Anterior cingulate cortex (tissue), 58 donors: ENCODE results near the gene CSNK1E.
A peak's percentile ranks its signal among the peaks of the same experiment; 100 is the strongest.
"Not testable (repeated sequence)": the region's sequence is repeated elsewhere in the genome, so short reads cannot be mapped to it uniquely, and the experiment has no call there.

Source experiments
- DNase-seq, 58 donors: peaks; one replicate each; lab custom pipeline; 2025; lab: John Stamatoyannopoulos, UW

CSNK1E gene

DNA sequence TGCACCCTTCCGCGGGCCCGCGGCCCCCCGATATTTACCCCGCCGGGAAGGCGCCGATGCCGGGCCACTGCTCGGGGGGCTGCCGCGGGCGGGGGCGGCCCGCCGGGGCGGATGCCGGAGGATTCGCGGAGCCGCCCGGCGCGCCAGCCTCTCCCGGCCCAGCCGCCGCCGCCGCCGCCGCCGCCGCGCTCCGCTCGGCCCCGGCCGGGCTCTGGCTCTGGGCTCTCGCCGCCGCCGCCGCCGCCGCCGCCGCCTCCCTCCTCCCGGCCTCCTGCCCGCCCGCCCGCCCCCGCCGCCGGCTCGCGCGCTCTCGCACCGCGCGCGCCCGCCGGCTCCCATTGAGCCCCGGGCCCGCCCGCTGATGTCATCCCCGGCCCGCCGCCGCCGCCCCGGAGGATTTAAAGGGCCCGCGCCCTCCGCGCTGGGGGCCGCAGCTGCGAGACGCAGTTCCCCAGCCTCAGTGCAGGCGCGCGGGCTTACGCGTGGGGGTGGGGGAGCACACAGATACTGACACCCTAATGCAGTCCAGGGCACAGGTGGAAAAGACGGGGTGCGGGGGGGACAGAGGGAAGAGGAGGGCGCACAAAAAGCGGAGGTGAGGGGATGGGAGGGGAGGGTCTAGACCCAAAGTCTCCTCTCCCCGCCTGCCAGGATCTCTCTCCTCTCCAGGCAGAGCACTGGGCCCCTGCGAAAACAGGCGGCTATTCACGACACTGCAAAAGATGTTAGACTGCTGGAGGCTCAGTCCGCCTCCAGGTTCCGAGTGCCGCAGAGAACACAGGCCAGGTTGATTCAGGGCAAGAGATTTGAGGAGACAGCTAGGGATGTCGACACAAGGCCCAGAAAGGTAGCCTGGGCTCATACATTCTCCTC, at the start of gene CSNK1E:
CSNK1E (minus strand) TSS at position 312 of the 873 bp plus-strand sequence. CDS start 3,276 bp downstream, outside the sequence.
- DNase-seq, result peak in 54 of 58 donors; percentile 26 to 84 (median 71)

DNA sequence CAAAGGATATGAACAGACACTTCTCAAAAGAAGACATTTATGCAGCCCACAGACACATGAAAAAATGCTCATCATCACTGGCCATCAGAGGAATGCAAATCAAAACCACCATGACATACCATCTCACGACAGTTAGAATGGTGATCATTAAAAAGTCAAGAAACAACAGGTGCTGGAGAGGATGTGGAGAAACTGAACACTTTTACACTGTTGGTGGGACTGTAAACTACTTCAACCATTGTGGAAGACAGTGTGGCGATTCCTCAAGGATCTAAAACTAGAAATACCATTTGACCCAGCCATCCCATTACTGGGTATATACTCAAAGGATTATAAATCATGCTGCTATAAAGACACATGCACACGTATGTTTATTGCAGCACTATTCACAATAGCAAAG, 48.6 kb upstream of the CSNK1E start:
- not testable (repeated sequence) for DNase-seq

DNA sequence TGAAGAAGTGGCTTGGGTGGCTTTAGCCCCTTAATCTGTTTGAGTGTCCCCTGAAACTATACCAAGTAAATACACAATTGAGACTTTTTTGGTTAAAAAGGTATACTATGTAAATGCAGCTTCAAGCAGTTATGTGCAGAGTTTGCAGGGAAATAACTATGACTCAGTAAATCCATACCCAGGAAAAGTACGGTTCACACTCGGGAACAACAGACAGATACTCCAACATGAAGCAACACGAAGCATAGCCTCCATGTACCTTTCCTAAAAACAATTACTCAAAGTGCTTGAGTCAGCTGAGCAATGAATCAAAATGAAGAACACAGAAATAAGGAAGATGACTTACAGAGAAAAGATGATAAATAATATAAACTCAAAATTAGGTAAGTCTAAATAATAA, 47.9 kb upstream of the CSNK1E start:
- not testable (repeated sequence) for DNase-seq

DNA sequence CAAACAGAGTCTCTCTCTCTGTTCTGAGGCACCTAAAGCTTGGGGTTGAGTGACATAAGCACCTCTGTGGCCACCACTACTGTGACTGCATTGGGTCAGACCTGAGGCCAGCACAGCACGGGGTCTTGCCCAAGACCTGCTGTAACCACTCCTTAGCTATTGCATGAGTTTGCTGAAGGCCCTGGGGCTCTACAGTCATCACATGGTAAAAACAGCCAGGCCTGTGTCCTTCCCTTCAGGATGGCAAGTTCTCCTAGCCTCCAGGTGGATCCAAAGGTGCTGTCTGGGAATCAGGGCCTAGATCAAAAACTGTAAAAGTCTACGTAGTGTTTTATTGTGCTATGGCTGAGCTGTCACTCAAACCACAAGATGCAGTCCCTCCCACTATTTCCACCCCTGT, 43.3 kb upstream of the CSNK1E start:
- DNase-seq, result not testable (repeated sequence)

GRCh38 chr22:38359817-38360216, 42.6 kb upstream of the CSNK1E start:
- not testable (repeated sequence) for DNase-seq

DNA sequence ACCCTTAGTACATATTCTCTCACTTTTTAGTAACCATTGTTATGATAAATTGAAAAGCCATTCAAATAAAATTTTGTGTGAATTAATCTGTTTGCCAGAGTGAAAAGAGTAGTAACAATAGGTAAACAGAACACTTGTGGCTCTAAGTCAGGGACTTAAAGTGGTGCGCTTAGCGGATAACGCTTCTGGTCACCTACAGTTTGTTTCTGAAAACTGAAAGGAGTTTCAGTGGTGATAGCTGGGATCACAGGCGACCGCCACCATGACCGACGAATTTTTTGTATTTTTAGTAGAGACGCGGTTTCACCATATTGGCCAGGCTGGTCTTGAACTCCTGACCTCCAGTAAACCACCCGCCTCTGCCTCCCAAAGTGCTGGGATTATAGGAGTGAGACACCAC, 40.7 kb upstream of the CSNK1E start:
- not testable (repeated sequence) for DNase-seq

- DNase-seq, result no peak
Observed at GRCh38 chr22:38355275-38355674, 38.0 kb upstream of the CSNK1E start.

GRCh38 chr22:38353701-38354100, 36.5 kb upstream of the CSNK1E start:
- DNase-seq, result no peak

- DNase-seq, result peak in 43 of 58 donors; percentile 6 to 70 (median 36)
Observed at GRCh38 chr22:38353142-38353629, 36.0 kb upstream of the CSNK1E start.

DNA sequence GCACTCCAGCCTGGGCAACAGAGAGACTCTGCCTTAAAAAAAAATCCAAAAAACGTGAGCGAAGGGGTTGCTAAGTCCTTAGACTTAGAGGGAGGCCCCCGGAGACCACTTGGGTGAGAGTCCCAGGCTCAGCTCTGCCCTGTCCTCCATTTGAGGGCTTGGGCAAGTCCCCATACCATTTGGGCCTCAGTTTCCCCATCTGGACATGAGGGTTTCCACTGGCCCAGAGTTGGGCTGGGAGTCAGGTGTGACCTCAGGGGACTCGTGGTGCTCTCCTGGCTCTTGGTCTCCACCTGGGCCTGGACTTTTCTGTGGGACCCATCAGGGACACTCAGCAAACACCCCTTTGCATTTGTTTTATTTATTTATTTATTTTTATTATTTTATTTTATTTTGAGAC, 35.2 kb upstream of the CSNK1E start:
- no peak for DNase-seq

GRCh38 chr22:38350444-38351359, 33.5 kb upstream of the CSNK1E start:
- no peak for DNase-seq

- DNase-seq, result no peak
Observed at GRCh38 chr22:38348751-38349496, 31.7 kb upstream of the CSNK1E start.

DNA sequence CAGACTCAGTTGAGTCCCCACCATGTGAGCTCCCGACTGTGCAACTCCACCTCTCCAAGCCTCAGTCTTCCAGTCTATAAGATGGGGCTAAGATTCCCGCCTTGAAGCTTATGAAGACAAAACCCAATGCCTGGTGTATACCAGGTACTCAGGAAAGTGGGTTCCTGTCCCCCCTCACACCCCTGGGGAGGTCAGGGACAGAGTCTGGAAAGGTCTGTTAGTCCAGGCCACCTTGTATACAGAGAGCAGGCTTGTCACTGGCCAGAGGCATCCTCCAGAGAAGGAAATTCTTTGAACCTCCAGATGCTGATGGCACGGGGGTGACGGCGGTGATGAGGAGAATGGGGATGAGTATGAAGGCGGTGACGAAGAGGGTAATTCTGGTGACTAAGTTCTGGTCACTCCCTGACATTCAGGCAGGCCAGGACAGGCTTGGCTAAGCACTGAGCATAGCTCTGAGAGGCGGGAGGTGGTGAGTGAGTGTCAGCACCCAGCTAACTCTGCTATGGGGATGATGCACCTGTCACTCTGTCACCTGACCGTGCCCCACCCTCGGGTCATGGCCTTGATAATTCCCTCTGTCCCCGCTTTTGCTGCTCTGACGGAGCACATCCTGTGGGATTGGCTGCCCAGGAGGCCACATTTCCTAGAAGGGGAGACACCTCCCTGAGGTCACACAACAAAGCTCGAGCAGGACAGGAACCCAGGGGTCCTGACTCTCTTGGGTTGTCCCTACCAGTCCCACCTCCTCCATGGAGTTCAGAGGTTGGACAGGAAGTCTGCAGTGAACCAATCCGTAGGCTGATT, 30.9 kb upstream of the CSNK1E start:
- no peak for DNase-seq

- DNase-seq, result no peak
Observed at GRCh38 chr22:38347181-38347943, 30.1 kb upstream of the CSNK1E start.

DNA sequence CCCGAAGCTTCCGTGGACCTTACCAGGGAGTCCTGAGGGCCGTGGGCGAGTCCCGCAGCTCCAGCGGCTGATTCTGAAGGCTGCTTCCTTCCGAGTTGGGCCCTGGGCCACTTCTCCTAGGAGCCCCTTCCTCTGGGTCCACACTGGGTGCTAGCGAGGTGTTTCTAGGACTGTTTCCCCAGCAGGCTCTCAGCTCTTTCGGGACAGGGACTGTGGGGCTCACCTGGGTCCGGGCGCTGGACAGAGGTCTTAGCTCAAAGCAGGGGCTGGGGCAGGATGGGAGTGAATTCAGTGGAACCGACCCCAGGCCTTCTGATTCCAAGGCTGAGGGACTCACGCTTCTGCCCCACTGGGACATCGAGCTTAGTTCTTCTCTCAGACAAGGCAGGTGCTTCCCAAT, 29.3 kb upstream of the CSNK1E start:
- no peak for DNase-seq

DNA sequence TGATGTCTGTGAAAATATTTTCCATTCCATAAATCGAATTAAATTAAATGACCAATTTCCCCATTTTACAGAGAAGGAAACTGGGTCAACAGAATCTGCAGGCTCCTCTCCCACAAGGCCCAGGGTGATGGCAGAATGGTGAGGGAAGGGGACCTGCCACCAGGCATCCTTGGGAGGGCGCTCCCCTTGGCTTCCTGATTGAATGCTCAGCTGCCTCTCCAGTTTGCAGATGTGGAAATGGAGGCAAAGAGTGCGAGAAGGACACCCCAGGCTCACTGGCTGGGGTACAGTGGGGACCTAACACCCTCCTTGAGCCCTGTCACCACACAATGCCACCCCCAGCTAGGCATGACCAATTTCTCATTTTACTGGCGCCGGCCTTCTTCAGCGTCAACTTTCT, 28.5 kb upstream of the CSNK1E start:
- no peak for DNase-seq

DNA sequence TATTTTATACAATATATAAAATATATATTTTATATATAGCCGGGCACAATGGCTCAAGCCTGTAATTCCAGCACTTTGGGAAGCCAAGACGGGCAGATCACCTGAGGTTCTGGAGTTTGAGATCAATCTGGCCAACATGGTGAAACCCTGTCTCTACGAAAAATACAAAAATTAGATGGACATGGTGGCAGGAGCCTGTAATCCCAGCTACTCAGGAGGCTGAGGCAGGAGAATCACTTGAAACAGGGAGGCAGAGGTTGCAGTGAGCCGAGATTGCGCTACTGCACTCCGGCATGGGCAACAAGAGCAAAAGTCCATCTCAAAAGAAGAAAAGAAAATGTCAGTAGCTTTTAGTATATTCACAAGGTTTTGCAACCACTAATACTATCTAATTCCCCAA, 22.7 kb upstream of the CSNK1E start:
- not testable (repeated sequence) for DNase-seq

DNA sequence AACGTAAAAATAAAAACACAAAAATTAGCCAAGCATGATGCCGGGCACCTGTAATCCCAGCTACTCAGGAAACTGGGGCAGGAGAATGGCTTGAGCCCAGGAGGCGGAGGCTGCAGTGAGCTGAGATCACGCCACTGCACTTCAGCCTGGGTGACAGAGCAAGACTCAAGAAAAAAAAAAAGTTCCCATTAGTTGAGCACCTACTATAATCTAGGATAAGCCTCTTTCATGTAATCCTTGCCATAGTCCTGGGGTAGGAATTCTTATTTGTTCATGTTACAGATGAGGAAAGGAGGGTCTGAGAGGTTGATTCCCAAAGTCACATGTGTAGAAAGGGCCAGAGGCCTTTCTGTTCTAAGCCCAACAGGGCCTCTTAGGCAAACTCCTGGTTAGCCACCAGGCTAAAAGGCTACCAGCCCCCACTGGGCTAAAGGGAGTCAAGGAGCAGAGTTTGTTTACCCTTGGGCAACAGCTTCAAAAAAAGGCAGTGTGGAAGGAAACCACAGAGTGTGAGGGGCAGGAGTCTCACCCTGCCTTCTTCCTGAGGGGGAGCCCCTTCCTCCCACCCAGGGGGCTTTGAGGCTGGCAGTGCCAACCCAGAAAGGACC, 21.6 kb upstream of the CSNK1E start:
- DNase-seq, result no peak
